Measurements from ENCODE around the gene DNAAF8.
"Not testable (repeated sequence)": the region's sequence is repeated elsewhere in the genome, so short reads cannot be mapped to it uniquely, and the experiment has no call there.

DNAAF8 gene

GRCh38 chr16:4777339-4778049, 43.2 kb downstream of the DNAAF8 start:
- no peak overlapping the region for H3K4me3 ChIP-seq (ENCODE audit: low read depth in 1 of 2, low read length in 2 of 2)
- H3K4me1 ChIP-seq (ENCODE audit: control insufficient read depth in 1 of 2, insufficient read depth in 2 of 2, low read length in 2 of 2): no peaks in the 10 kb centered on the region
- H3K27me3 ChIP-seq (ENCODE audit: low read depth, low read length): no peaks in the 10 kb centered on the region
- H3K9me3 ChIP-seq (ENCODE audit: control insufficient read depth in 1 of 2, low read length in 2 of 2): no peaks in the 10 kb centered on the region
- no peaks in the 10 kb centered on the region for H3K36me3 ChIP-seq (ENCODE audit: control insufficient read depth in 1 of 2, insufficient read depth in 2 of 2, low read length in 2 of 2)
- H3K27ac ChIP-seq (ENCODE audit: low read length): no peak overlapping the region

- Histone ChIP-seq H3K27me3 (ENCODE audit: low read depth, low read length) (no peaks in the 10 kb centered on the region), H3K27ac (ENCODE audit: low read length) (no peak overlapping the region), H3K4me3 (ENCODE audit: low read depth in 1 of 2, low read length in 2 of 2) (no peak overlapping the region), H3K36me3 (ENCODE audit: control insufficient read depth in 1 of 2, insufficient read depth in 2 of 2, low read length in 2 of 2) (no peaks in the 10 kb centered on the region), H3K4me1 (ENCODE audit: control insufficient read depth in 1 of 2, insufficient read depth in 2 of 2, low read length in 2 of 2) (no peaks in the 10 kb centered on the region), H3K9me3 (ENCODE audit: control insufficient read depth in 1 of 2, low read length in 2 of 2) (no peaks in the 10 kb centered on the region)
Measured at GRCh38 chr16:4778050-4778392, 43.7 kb downstream of the DNAAF8 start.

- Histone ChIP-seq H3K4me3 (ENCODE audit: low read depth in 1 of 2, low read length in 2 of 2) (no peak overlapping the region), H3K27me3 (ENCODE audit: low read depth, low read length) (no peaks in the 10 kb centered on the region), H3K9me3 (ENCODE audit: control insufficient read depth in 1 of 2, low read length in 2 of 2) (no peaks in the 10 kb centered on the region), H3K27ac (ENCODE audit: low read length) (no peak overlapping the region), H3K36me3 (ENCODE audit: control insufficient read depth in 1 of 2, insufficient read depth in 2 of 2, low read length in 2 of 2) (no peaks in the 10 kb centered on the region), H3K4me1 (ENCODE audit: control insufficient read depth in 1 of 2, insufficient read depth in 2 of 2, low read length in 2 of 2) (no peaks in the 10 kb centered on the region)
Measured at GRCh38 chr16:4780235-4780634, 45.9 kb downstream of the DNAAF8 start.

DNA sequence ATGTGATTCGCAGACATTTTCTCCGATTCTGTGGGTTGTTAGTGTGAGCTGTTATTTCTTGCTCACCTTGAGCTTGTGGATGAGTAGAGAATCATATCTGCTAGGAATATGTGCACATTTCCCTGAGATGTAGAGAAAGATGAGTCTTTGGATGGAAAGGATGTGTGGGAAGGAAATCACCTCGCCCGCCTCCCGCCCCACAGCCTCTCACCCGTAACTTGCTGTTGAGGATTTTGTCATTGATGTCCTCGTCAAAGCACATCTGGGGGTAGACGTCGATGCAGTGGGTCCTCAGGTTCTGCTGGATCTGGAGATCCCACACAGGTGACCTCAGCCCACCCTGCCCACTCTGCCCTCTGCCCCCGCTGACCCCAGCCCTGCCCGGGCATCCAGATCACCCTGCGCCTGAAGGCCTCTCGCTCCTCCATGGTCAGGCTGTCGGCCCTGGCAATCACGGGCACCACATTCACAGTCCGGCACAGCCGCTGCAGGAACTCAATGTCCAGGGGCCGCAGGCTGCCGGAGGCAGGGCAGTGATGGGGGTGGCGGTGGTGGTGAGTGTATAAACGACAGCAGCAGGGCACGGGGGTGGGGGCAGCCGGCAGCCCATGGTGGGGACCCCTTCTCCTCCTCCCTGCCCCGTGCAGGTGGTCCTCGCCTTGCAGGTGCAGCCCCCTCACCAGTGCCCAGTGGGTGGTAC, 49.1 kb downstream of the DNAAF8 start:
- no peaks in the 10 kb centered on the region for H3K4me1 ChIP-seq (ENCODE audit: control insufficient read depth in 1 of 2, insufficient read depth in 2 of 2, low read length in 2 of 2)
- H3K9me3 ChIP-seq (ENCODE audit: control insufficient read depth in 1 of 2, low read length in 2 of 2): no peaks in the 10 kb centered on the region
- no peaks in the 10 kb centered on the region for H3K36me3 ChIP-seq (ENCODE audit: control insufficient read depth in 1 of 2, insufficient read depth in 2 of 2, low read length in 2 of 2)
- no peaks in the 10 kb centered on the region for H3K27me3 ChIP-seq (ENCODE audit: low read depth, low read length)
- H3K4me3 ChIP-seq (ENCODE audit: low read depth in 1 of 2, low read length in 2 of 2): no peak overlapping the region
- no peak overlapping the region for H3K27ac ChIP-seq (ENCODE audit: low read length)

- no peak overlapping the region for H3K4me3 ChIP-seq (ENCODE audit: low read depth in 1 of 2, low read length in 2 of 2)
- H3K36me3 ChIP-seq (ENCODE audit: control insufficient read depth in 1 of 2, insufficient read depth in 2 of 2, low read length in 2 of 2): no peaks in the 10 kb centered on the region
- no peaks in the 10 kb centered on the region for H3K9me3 ChIP-seq (ENCODE audit: control insufficient read depth in 1 of 2, low read length in 2 of 2)
- no peaks in the 10 kb centered on the region for H3K27me3 ChIP-seq (ENCODE audit: low read depth, low read length)
- no peaks in the 10 kb centered on the region for H3K4me1 ChIP-seq (ENCODE audit: control insufficient read depth in 1 of 2, insufficient read depth in 2 of 2, low read length in 2 of 2)
- H3K27ac ChIP-seq (ENCODE audit: low read length): no peak overlapping the region
Measured at GRCh38 chr16:4783951-4784336, 49.6 kb downstream of the DNAAF8 start.

DNA sequence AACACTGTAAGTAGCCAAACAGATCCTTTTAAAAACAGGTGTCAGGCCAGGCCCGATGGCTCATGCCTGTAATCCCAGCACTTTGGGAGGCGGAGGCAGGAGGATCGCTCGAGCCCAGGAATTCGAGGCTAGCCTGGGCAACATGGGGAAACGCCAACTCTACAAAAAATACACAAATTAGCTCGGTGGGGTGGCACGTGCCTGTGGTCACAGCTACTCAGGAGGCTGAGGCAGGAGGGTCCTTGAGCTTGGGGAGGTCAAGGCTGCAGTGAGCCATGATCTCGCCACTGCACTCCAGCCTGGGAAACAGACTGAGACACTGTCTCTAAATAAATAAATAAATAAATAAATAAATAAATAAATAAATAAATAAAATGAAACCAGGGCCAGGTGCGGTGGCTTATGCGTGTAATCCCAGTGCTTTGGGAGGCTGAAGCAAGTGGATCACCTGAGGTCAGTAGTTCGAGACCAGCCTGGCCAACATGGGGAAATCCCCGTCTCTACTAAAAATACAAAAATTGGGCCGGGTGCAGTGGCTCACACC, 50.2 kb downstream of the DNAAF8 start:
- not testable (repeated sequence) for H3K27ac ChIP-seq (ENCODE audit: low read length); H3K4me1 ChIP-seq (ENCODE audit: control insufficient read depth in 1 of 2, insufficient read depth in 2 of 2, low read length in 2 of 2); H3K36me3 ChIP-seq (ENCODE audit: control insufficient read depth in 1 of 2, insufficient read depth in 2 of 2, low read length in 2 of 2); H3K4me3 ChIP-seq (ENCODE audit: low read depth in 1 of 2, low read length in 2 of 2); H3K27me3 ChIP-seq (ENCODE audit: low read depth, low read length); H3K9me3 ChIP-seq (ENCODE audit: control insufficient read depth in 1 of 2, low read length in 2 of 2)

DNA sequence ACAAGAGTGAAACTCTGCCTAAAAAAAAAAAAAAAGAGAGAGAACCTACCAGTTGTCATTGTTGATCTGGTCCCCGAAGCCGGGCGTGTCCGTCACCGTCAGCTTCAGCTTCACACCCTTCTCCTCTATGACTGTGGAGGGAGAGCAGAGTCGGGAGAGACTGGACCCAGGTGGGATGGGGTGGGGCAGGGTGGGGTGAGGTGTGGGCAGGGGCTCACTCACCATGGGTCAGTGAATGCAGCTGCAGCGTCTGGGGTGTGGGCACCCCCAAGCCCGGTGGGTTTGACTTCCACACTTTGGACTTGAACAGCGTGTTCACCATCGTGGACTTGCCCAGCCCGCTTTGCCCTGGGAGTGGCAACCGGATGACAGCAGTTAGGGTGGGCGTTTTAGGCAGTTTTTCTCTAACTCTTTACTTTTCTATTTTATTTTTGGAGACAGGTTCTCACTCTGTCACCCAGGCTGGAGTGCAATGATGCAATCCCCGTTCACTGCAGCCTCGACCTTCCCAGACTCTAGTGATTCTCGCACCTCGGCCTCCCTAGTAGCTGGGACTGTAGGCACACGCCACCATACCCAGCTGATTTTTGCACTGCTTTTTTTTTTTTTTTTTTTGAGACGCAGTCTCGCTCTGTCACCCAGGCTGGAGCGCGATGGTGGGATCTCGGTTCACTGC, 51.6 kb downstream of the DNAAF8 start:
- H3K4me1 ChIP-seq (ENCODE audit: control insufficient read depth in 1 of 2, insufficient read depth in 2 of 2, low read length in 2 of 2): no peaks in the 10 kb centered on the region
- no peaks in the 10 kb centered on the region for H3K36me3 ChIP-seq (ENCODE audit: control insufficient read depth in 1 of 2, insufficient read depth in 2 of 2, low read length in 2 of 2)
- no peak overlapping the region for H3K4me3 ChIP-seq (ENCODE audit: low read depth in 1 of 2, low read length in 2 of 2)
- H3K9me3 ChIP-seq (ENCODE audit: control insufficient read depth in 1 of 2, low read length in 2 of 2): no peaks in the 10 kb centered on the region
- H3K27ac ChIP-seq (ENCODE audit: low read length): no peak overlapping the region
- no peaks in the 10 kb centered on the region for H3K27me3 ChIP-seq (ENCODE audit: low read depth, low read length)

- Histone ChIP-seq H3K27ac (ENCODE audit: low read length) (no peak overlapping the region), H3K36me3 (ENCODE audit: control insufficient read depth in 1 of 2, insufficient read depth in 2 of 2, low read length in 2 of 2) (no peaks in the 10 kb centered on the region), H3K9me3 (ENCODE audit: control insufficient read depth in 1 of 2, low read length in 2 of 2) (no peaks in the 10 kb centered on the region)
Measured at GRCh38 chr16:4787068-4787467, 52.7 kb downstream of the DNAAF8 start.

DNA sequence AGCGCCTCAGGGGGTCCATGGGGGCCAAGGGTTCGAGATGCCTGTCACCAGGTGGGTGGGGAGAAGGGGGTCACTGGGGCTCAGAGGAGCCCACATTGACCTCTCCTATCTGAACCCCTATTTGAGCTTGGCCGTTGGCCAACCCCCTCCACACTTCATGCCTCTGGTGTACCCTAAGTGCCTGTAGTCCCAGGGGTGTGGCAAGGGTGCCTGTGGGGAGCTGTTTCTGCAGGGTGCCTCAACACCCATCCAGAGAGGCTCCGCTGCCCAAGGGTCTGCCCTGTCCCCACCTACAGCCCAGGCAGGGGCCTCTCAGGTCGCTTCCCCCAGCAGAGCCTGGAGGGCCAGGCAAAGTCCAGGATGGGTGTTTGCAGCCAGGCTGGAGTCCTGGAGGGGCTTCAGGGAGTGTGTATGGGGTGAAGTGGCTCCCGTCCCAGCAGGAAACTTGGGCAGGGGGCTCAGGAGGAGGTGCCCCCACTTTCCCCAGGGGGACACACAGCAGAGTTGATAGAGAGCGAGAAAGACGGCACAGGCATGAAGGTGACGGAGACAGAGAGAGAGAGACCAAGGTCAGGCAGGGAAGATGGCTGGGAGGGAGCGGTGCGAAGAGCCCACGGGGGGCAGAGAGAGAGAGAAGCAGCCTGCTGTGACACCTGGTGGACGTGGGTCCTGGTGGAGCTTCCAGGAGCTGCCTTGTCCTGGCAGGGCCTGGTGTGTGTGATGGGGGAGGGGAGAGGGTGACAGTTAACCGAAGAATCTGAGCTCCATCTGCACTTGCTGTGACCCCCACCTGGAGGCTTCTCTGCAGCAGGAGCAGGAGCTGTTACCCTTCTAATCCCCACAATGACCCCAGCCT, 53.5 kb downstream of the DNAAF8 start, which contains the start of gene SEPTIN12:
Gene SEPTIN12, minus strand, starts transcription at position 719 of the 856 bp plus-strand sequence. Its CDS starts 700 bp downstream, at position 19.
- no peaks in the 10 kb centered on the region for H3K27me3 ChIP-seq (ENCODE audit: low read depth, low read length)
- no peaks in the 10 kb centered on the region for H3K36me3 ChIP-seq (ENCODE audit: control insufficient read depth in 1 of 2, insufficient read depth in 2 of 2, low read length in 2 of 2)
- H3K4me3 ChIP-seq (ENCODE audit: low read depth in 1 of 2, low read length in 2 of 2): no peak within 1 kb of the TSS
- H3K27ac ChIP-seq (ENCODE audit: low read length): no peak within 1 kb of the TSS
- H3K9me3 ChIP-seq (ENCODE audit: control insufficient read depth in 1 of 2, low read length in 2 of 2): no peaks in the 10 kb centered on the region
- H3K4me1 ChIP-seq (ENCODE audit: control insufficient read depth in 1 of 2, insufficient read depth in 2 of 2, low read length in 2 of 2): no peaks in the 10 kb centered on the region

More at GRCh38 chr16:4787068-4787467, 52.7 kb downstream of the DNAAF8 start:
- Histone ChIP-seq H3K4me1 (ENCODE audit: control insufficient read depth in 1 of 2, insufficient read depth in 2 of 2, low read length in 2 of 2) (no peaks in the 10 kb centered on the region), H3K27me3 (ENCODE audit: low read depth, low read length) (no peaks in the 10 kb centered on the region), H3K4me3 (ENCODE audit: low read depth in 1 of 2, low read length in 2 of 2) (no peak overlapping the region)

DNA sequence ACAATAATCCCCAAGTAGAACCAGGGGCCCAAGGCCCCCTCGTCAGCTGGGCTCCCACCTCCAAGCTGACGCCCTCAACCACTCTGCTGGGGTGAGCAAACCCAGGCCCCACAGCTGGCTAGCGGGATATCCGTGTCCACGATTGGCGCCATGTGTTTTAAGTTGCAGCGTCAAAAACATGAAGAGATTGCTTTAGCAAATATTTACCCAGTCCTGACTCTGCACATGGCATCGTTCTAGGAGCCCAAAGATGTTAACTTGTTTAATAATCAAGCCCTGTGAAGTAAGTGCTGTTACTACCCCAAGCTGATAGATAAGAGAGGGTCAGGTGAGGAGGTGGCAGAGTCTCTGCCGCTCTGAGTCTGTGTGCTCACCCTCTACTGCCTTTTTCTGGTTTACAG, 54.2 kb downstream of the DNAAF8 start:
- H3K27ac ChIP-seq (ENCODE audit: low read length): no peak overlapping the region
- no peaks in the 10 kb centered on the region for H3K4me1 ChIP-seq (ENCODE audit: control insufficient read depth in 1 of 2, insufficient read depth in 2 of 2, low read length in 2 of 2)
- H3K36me3 ChIP-seq (ENCODE audit: control insufficient read depth in 1 of 2, insufficient read depth in 2 of 2, low read length in 2 of 2): no peaks in the 10 kb centered on the region
- H3K4me3 ChIP-seq (ENCODE audit: low read depth in 1 of 2, low read length in 2 of 2): no peak overlapping the region
- H3K9me3 ChIP-seq (ENCODE audit: control insufficient read depth in 1 of 2, low read length in 2 of 2): no peaks in the 10 kb centered on the region
- H3K27me3 ChIP-seq (ENCODE audit: low read depth, low read length): no peaks in the 10 kb centered on the region

DNA sequence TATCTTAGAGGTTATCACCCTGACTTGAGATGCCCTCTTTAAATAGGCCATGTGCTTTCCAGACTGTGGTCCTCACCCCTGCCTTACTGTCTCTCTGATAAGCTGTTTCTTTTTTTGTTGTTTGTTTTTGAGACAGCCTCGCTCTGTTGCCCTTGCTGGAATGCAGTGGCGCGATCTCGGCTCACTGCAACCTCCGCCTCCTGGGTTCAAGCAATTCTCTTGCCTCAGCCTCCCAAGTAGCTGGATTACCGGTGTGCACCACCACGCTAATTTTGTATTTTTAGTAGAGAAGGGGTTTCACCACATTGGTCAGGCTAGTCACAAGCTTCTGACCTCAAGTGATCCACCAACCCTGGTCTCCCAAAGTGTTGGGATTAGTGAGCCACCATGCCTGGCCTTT, 54.6 kb downstream of the DNAAF8 start:
- Histone ChIP-seq H3K9me3 (ENCODE audit: control insufficient read depth in 1 of 2, low read length in 2 of 2) (no peaks in the 10 kb centered on the region), H3K27ac (ENCODE audit: low read length) (no peak overlapping the region), H3K4me3 (ENCODE audit: low read depth in 1 of 2, low read length in 2 of 2) (no peak overlapping the region), H3K27me3 (ENCODE audit: low read depth, low read length) (no peaks in the 10 kb centered on the region), H3K4me1 (ENCODE audit: control insufficient read depth in 1 of 2, insufficient read depth in 2 of 2, low read length in 2 of 2) (no peaks in the 10 kb centered on the region), H3K36me3 (ENCODE audit: control insufficient read depth in 1 of 2, insufficient read depth in 2 of 2, low read length in 2 of 2) (no peaks in the 10 kb centered on the region)
